Adipocyte (in vitro differentiated cells): Measurements from ENCODE around the gene CIAO3.
A peak's percentile ranks its signal among the peaks of the same experiment; 100 is the strongest.
"Not testable (repeated sequence)": the region's sequence is repeated elsewhere in the genome, so short reads cannot be mapped to it uniquely, and the experiment has no call there.

Experiments used
- DNase-seq: peaks from one replicate; pipeline ENCODE4 v3.0.0-alpha.2; 2015; ENCODE audit warnings: low read depth
- H3K27me3 ChIP-seq: replicated peaks from 2 replicates; pipeline ENCODE4 v1.7.0; 2013; ENCODE audit warnings: mild to moderate bottlenecking, low read length, moderate library complexity; ENCODE audit not compliant: control insufficient read depth, insufficient read depth
- H3K36me3 ChIP-seq: 2 replicates; pipeline ENCODE4 v1.7.0; 2013; ENCODE audit warnings: low read length, mild to moderate bottlenecking, moderate library complexity; ENCODE audit not compliant: control insufficient read depth, insufficient read depth, severe bottlenecking
- H3K4me1 ChIP-seq: 2 replicates; pipeline ENCODE4 v1.7.0; 2013; ENCODE audit warnings: mild to moderate bottlenecking, low read length, moderate library complexity; ENCODE audit not compliant: control insufficient read depth, insufficient read depth
- H3K4me3 ChIP-seq: 2 replicates; pipeline ENCODE4 v1.7.0; 2013; ENCODE audit warnings: mild to moderate bottlenecking, low read length, moderate library complexity
- H3K9ac ChIP-seq: 2 replicates; pipeline ENCODE4 v1.7.0; 2013; ENCODE audit warnings: mild to moderate bottlenecking, low read length, moderate library complexity
- H3K9me3 ChIP-seq: 2 replicates; pipeline ENCODE4 v1.7.0; 2013; ENCODE audit warnings: mild to moderate bottlenecking, low read length, moderate library complexity; ENCODE audit not compliant: control insufficient read depth

CIAO3 gene

GRCh38 chr16:717450-718245, 23.1 kb downstream of the CIAO3 start:
- H3K36me3 ChIP-seq = no peaks in the 10 kb centered on the region
- no peak overlapping the region for H3K9ac ChIP-seq
- peaks cover 27% of the 10 kb centered on the region for H3K4me1 ChIP-seq
- no peak overlapping the region for H3K4me3 ChIP-seq
- DNase-seq = no peak
- H3K9me3 ChIP-seq = no peaks in the 10 kb centered on the region
- no peaks in the 10 kb centered on the region for H3K27me3 ChIP-seq

GRCh38 chr16:716768-717325, 23.9 kb downstream of the CIAO3 start:
- no peaks in the 10 kb centered on the region for H3K27me3 ChIP-seq
- peaks cover 34% of the 10 kb centered on the region for H3K4me1 ChIP-seq
- H3K9me3 ChIP-seq = no peaks in the 10 kb centered on the region
- peak overlapping the region; percentile 82 for H3K9ac ChIP-seq
- peak overlapping the region; percentile 80 for H3K4me3 ChIP-seq
- no peak for DNase-seq
- H3K36me3 ChIP-seq = no peaks in the 10 kb centered on the region

GRCh38 chr16:716200-716568, 24.6 kb downstream of the CIAO3 start:
- DNase-seq = peak; percentile 31
- no peaks in the 10 kb centered on the region for H3K9me3 ChIP-seq
- H3K36me3 ChIP-seq = no peaks in the 10 kb centered on the region
- peaks cover 30% of the 10 kb centered on the region for H3K4me1 ChIP-seq
- H3K9ac ChIP-seq = peak overlapping the region; percentile 82
- H3K27me3 ChIP-seq = peaks cover 4% of the 10 kb centered on the region
- H3K4me3 ChIP-seq = peak overlapping the region; percentile 80

GRCh38 chr16:715477-716199, 25.2 kb downstream of the CIAO3 start:
- no peaks in the 10 kb centered on the region for H3K36me3 ChIP-seq
- H3K9me3 ChIP-seq = no peaks in the 10 kb centered on the region
- peak overlapping the region; percentile 80 for H3K4me3 ChIP-seq
- peaks cover 7% of the 10 kb centered on the region for H3K27me3 ChIP-seq
- H3K4me1 ChIP-seq = peaks cover 30% of the 10 kb centered on the region
- peak; percentile 61 for DNase-seq
- H3K9ac ChIP-seq = peak overlapping the region; percentile 82

- Histone ChIP-seq H3K9ac (peak within 1 kb of the TSS; percentile 82), H3K36me3 (no peaks in the 10 kb centered on the region), H3K27me3 (peaks cover 14% of the 10 kb centered on the region), H3K4me1 (peaks cover 28% of the 10 kb centered on the region), H3K9me3 (no peaks in the 10 kb centered on the region), H3K4me3 (peak within 1 kb of the TSS; percentile 80)
- DNase-seq = peak; percentile 98
These were observed 26.0 kb downstream of the CIAO3 start, which contains the start of gene METRN for GRCh38 chr16:714558-715476. TSS of gene METRN (plus strand) at chr16:715118. CDS start at chr16:715290, 172 bp downstream.

- DNase-seq = no peak
- H3K9ac ChIP-seq = peak overlapping the region; percentile 42
- H3K4me1 ChIP-seq = peaks cover 29% of the 10 kb centered on the region
- H3K27me3 ChIP-seq = peaks cover 21% of the 10 kb centered on the region
- no peaks in the 10 kb centered on the region for H3K36me3 ChIP-seq
- H3K9me3 ChIP-seq = no peaks in the 10 kb centered on the region
- H3K4me3 ChIP-seq = no peak overlapping the region
These were observed 26.7 kb downstream of the CIAO3 start for GRCh38 chr16:714079-714478.

GRCh38 chr16:712740-713250, 28.0 kb downstream of the CIAO3 start:
- H3K9me3 ChIP-seq, H3K4me3 ChIP-seq, H3K36me3 ChIP-seq: not testable (repeated sequence)
- DNase-seq = peak; percentile 91
- peak overlapping the region; percentile 39 for H3K9ac ChIP-seq
- peaks cover 29% of the 10 kb centered on the region for H3K4me1 ChIP-seq
- H3K27me3 ChIP-seq = peaks cover 34% of the 10 kb centered on the region

- H3K4me3 ChIP-seq = no peak overlapping the region
- peaks cover 43% of the 10 kb centered on the region for H3K27me3 ChIP-seq
- H3K9ac ChIP-seq = no peak overlapping the region
- peaks cover 29% of the 10 kb centered on the region for H3K4me1 ChIP-seq
- DNase-seq = peak; percentile 87
- no peaks in the 10 kb centered on the region for H3K9me3 ChIP-seq
- H3K36me3 ChIP-seq = no peaks in the 10 kb centered on the region
These were observed 29.1 kb downstream of the CIAO3 start for GRCh38 chr16:711548-712320.

- H3K4me3 ChIP-seq = no peak overlapping the region
- no peaks in the 10 kb centered on the region for H3K9me3 ChIP-seq
- no peaks in the 10 kb centered on the region for H3K36me3 ChIP-seq
- peaks cover 24% of the 10 kb centered on the region for H3K4me1 ChIP-seq
- peaks cover 44% of the 10 kb centered on the region for H3K27me3 ChIP-seq
- no peak for DNase-seq
- no peak overlapping the region for H3K9ac ChIP-seq
These were observed 29.7 kb downstream of the CIAO3 start for GRCh38 chr16:711084-711483.

- Histone ChIP-seq H3K36me3 (no peaks in the 10 kb centered on the region), H3K4me1 (peaks cover 20% of the 10 kb centered on the region), H3K9me3 (no peaks in the 10 kb centered on the region), H3K4me3 (no peak overlapping the region), H3K9ac (no peak overlapping the region), H3K27me3 (peaks cover 44% of the 10 kb centered on the region)
- no peak for DNase-seq
These were observed 30.2 kb downstream of the CIAO3 start for GRCh38 chr16:710500-711075.
